ENCODE data around the gene METTL25B. TPM values are rescaled to one million over a fixed set of nuclear protein-coding genes. Genes with fewer than 3 reads are reported as not detected.

The METTL25B gene
- total and polyA plus RNA-seq, 2 donors (not counting 1 experiment from before 2014, with no cell fraction given) = 78.3 to 81.1 TPM

DNA sequence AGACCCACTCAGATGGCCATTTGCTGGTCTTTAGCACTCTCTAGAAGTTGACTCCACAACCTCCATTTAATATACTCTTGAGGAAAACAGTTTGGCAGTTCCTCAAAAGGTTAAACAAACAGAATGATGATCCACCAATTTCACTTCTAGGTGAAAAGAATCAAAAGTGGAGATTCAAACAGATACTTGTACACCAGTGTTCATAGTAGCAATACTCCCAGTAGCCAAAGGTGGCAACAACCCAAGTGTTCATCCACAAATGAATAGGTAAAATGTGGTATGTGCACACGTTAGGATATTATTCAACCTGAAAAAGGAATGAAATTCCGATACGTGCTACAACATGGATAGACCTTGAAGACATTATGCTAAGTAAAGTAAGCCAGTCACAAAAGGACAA, 45.3 kb downstream of the METTL25B start:
- Mint-ChIP-seq H3K4me1 (peaks cover 63% of the 10 kb centered on the region), H3K9me3 (ENCODE audit: insufficient read depth) (no peaks in the 10 kb centered on the region), H3K4me3 (no peak overlapping the region), H3K27me3 (no peaks in the 10 kb centered on the region), H3K27ac (no peak overlapping the region)
- CTCF ChIA-PET = interaction anchor here (2.5 kb wide), 1 partner anchor 83 kb away, joined by 8 read pairs; no protein-coding TSS in a partner anchor
- TF ChIP-seq EZH2 (IDR thresholded peaks at IDR 0.05; ENCODE audit: borderline replicate concordance, insufficient read depth, low read depth, low read length, poor library complexity, severe bottlenecking) = no peak
- Histone ChIP-seq H3K9me3 (ENCODE audit: control extremely low read depth in 1 of 3, control insufficient read depth in 2 of 3, insufficient read depth in 1 of 3, low read length in 2 of 3) (no peaks in the 10 kb centered on the region), H3K27me3 (replicated peaks in 1 of 4; ENCODE audit: control extremely low read depth in 1 of 4, control insufficient read depth in 3 of 4, insufficient read depth in 4 of 4, low read length in 3 of 4) (no peaks in the 10 kb centered on the region), H3K4me2 (replicated peaks; ENCODE audit: low read depth, low read length, poor library complexity, severe bottlenecking) (no peak overlapping the region), H3K79me2 (ENCODE audit: control insufficient read depth, insufficient read depth, low read length) (peaks cover 97% of the 10 kb centered on the region), H4K20me1 (ENCODE audit: control insufficient read depth, insufficient read depth, low read length, poor library complexity, severe bottlenecking) (peaks cover 60% of the 10 kb centered on the region), H3K4me1 (ENCODE audit: control insufficient read depth in 2 of 2, insufficient read depth in 2 of 2, low read length in 2 of 2) (peaks cover 15 to 17% of the 10 kb centered on the region in 2 donors), H3K36me3 (replicated peaks in 1 of 2; ENCODE audit: control extremely low read depth in 1 of 2, control insufficient read depth in 1 of 2, extremely low read depth in 1 of 2, insufficient read depth in 2 of 2, low read length in 1 of 2) (peaks cover 5 to 30% of the 10 kb centered on the region in 2 experiments), H3K4me3 (ENCODE audit: control extremely low read depth in 1 of 5, extremely low read depth in 1 of 5, insufficient read depth in 1 of 5, low read depth in 2 of 5, low read length in 4 of 5) (no peak overlapping the region), H3K27ac (ENCODE audit: low read length in 2 of 2) (no peak overlapping the region), H2AFZ (ENCODE audit: insufficient read depth, low read depth, low read length, poor library complexity, severe bottlenecking) (no peak overlapping the region), H3K9ac (ENCODE audit: low read length) (no peak overlapping the region)
- POLR2A ChIA-PET = no interaction called here
- ATAC-seq (ENCODE audit: low read depth) = no peak
- DNase-seq = no peak
- WGBS (ENCODE audit: insufficient coverage) = 89% methylated on average over 3 of the region's 3 CpGs
- intact Hi-C loops (cut with micrococcal nuclease) = no loop called here

DNA sequence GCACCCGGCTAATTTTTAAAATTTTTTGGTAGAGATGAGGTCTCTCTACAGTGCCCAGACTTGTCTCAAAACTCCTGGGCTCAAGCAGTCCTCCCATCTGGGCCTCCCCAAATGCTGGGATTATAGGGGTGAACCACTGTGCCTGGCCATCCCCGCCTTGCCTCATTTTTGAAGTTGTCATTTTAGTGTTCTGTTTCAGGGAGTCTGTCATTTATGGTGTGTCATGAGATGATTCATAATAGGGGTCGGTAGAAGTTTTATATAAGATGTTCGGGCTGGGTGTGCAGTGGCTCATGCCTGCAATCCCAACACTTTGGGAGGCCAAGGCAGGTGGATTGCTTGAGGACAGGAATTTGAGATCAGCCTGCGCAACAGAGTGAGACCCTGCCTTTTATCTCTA, 47.5 kb downstream of the METTL25B start:
- H3K4me3 ChIP-seq (ENCODE audit: control extremely low read depth in 1 of 5, extremely low read depth in 1 of 5, insufficient read depth in 1 of 5, low read depth in 2 of 5, low read length in 4 of 5) = no peak overlapping the region
- no peaks in the 10 kb centered on the region for H3K9me3 ChIP-seq (ENCODE audit: control extremely low read depth in 1 of 3, control insufficient read depth in 2 of 3, insufficient read depth in 1 of 3, low read length in 2 of 3)
- TF ChIP-seq, protein P1, sequence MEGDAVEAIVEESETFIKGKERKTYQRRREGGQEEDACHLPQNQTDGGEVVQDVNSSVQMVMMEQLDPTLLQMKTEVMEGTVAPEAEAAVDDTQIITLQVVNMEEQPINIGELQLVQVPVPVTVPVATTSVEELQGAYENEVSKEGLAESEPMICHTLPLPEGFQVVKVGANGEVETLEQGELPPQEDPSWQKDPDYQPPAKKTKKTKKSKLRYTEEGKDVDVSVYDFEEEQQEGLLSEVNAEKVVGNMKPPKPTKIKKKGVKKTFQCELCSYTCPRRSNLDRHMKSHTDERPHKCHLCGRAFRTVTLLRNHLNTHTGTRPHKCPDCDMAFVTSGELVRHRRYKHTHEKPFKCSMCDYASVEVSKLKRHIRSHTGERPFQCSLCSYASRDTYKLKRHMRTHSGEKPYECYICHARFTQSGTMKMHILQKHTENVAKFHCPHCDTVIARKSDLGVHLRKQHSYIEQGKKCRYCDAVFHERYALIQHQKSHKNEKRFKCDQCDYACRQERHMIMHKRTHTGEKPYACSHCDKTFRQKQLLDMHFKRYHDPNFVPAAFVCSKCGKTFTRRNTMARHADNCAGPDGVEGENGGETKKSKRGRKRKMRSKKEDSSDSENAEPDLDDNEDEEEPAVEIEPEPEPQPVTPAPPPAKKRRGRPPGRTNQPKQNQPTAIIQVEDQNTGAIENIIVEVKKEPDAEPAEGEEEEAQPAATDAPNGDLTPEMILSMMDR (IDR thresholded peaks at IDR 0.05) = no peak
- no peak for TF ChIP-seq EZH2 (IDR thresholded peaks at IDR 0.05; ENCODE audit: borderline replicate concordance, insufficient read depth, low read depth, low read length, poor library complexity, severe bottlenecking)
- ATAC-seq (ENCODE audit: low read depth) (no peak), DNase-seq (no peak)
- CTCF ChIA-PET = interaction anchor here (1.0 kb wide), 1 partner anchor 9 kb away, joined by 6 read pairs; no protein-coding TSS in a partner anchor
- H3K4me2 ChIP-seq (replicated peaks; ENCODE audit: low read depth, low read length, poor library complexity, severe bottlenecking) = no peak overlapping the region
- peaks cover 93% of the 10 kb centered on the region for H3K79me2 ChIP-seq (ENCODE audit: control insufficient read depth, insufficient read depth, low read length)
- no peaks in the 10 kb centered on the region for H3K27me3 ChIP-seq (replicated peaks in 1 of 4; ENCODE audit: control extremely low read depth in 1 of 4, control insufficient read depth in 3 of 4, insufficient read depth in 4 of 4, low read length in 3 of 4)
- Mint-ChIP-seq H3K9me3 (ENCODE audit: insufficient read depth) (no peaks in the 10 kb centered on the region), H3K4me1 (peaks cover 49% of the 10 kb centered on the region), H3K4me3 (no peak overlapping the region), H3K27ac (no peak overlapping the region), H3K27me3 (no peaks in the 10 kb centered on the region)
- H2AFZ ChIP-seq (ENCODE audit: insufficient read depth, low read depth, low read length, poor library complexity, severe bottlenecking) = no peak overlapping the region
- H3K36me3 ChIP-seq (replicated peaks in 1 of 2; ENCODE audit: control extremely low read depth in 1 of 2, control insufficient read depth in 1 of 2, extremely low read depth in 1 of 2, insufficient read depth in 2 of 2, low read length in 1 of 2) = peaks cover 5 to 22% of the 10 kb centered on the region in 2 experiments
- POLR2A ChIA-PET = no interaction called here
- peaks cover 61% of the 10 kb centered on the region for H4K20me1 ChIP-seq (ENCODE audit: control insufficient read depth, insufficient read depth, low read length, poor library complexity, severe bottlenecking)
- peaks cover 8% of the 10 kb centered on the region in 2 donors for H3K4me1 ChIP-seq (ENCODE audit: control insufficient read depth in 2 of 2, insufficient read depth in 2 of 2, low read length in 2 of 2)
- WGBS (ENCODE audit: insufficient coverage) = 58% methylated on average over 2 of the region's 5 CpGs
- H3K9ac ChIP-seq (ENCODE audit: low read length) = no peak overlapping the region
- H3K27ac ChIP-seq (ENCODE audit: low read length in 2 of 2) = no peak overlapping the region
- intact Hi-C loops (cut with micrococcal nuclease) = no loop called here

All from B cell (primary cell).